ENCODE measurements around the gene PERM1. TPM values are rescaled to one million over a fixed set of nuclear protein-coding genes. Genes with fewer than 3 reads are reported as not detected.

Gene PERM1
- total and polyA plus RNA-seq, 7 donors, result 13.9 to 249 (median 80.3) TPM

DNA sequence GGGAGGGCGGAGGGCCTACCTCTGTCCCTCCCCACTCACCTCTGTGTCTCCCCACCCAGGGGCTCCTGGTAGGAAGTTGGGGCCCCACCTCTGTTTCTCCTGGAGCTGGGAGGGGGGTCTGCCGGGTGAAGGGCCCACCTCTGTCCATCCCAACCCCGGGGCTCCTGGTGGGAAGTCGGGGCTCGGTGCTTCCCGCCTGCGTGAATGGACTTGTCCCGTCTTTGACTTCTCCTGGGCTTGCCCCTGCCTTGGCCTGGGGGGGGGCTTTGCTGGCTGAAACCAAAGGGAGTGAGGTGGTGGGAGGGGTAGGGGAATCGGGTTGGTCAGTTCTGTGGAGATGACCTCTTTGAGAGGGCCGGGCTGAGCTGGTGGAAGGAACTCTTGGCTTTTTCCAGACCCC lies 43.8 kb upstream of the PERM1 start:
- Histone ChIP-seq H3K36me3 (ENCODE audit: insufficient read depth in 1 of 2, low read depth in 1 of 2) (no peaks in the 10 kb centered on the region), H3K4me3 (no peak overlapping the region), H3K27ac (no peak overlapping the region), H3K9me3 (no peaks in the 10 kb centered on the region), H3K27me3 (ENCODE audit: insufficient read depth in 3 of 3, low read length in 2 of 3) (peaks cover 0 to 31% (median 15%) of the 10 kb centered on the region in 3 donors), H3K4me1 (peaks cover 4% of the 10 kb centered on the region)
- DNase-seq (no peak), ATAC-seq (no peak)
- TF ChIP-seq, protein P1, sequence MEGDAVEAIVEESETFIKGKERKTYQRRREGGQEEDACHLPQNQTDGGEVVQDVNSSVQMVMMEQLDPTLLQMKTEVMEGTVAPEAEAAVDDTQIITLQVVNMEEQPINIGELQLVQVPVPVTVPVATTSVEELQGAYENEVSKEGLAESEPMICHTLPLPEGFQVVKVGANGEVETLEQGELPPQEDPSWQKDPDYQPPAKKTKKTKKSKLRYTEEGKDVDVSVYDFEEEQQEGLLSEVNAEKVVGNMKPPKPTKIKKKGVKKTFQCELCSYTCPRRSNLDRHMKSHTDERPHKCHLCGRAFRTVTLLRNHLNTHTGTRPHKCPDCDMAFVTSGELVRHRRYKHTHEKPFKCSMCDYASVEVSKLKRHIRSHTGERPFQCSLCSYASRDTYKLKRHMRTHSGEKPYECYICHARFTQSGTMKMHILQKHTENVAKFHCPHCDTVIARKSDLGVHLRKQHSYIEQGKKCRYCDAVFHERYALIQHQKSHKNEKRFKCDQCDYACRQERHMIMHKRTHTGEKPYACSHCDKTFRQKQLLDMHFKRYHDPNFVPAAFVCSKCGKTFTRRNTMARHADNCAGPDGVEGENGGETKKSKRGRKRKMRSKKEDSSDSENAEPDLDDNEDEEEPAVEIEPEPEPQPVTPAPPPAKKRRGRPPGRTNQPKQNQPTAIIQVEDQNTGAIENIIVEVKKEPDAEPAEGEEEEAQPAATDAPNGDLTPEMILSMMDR (IDR thresholded peaks at IDR 0.05), result no peak
- WGBS, 3 donors, result 79 to 84% (median 81%) methylated on average over 9 to 10 of the region's 10 CpGs
- intact Hi-C loops (cut with DNase I), result no loop called here

DNA sequence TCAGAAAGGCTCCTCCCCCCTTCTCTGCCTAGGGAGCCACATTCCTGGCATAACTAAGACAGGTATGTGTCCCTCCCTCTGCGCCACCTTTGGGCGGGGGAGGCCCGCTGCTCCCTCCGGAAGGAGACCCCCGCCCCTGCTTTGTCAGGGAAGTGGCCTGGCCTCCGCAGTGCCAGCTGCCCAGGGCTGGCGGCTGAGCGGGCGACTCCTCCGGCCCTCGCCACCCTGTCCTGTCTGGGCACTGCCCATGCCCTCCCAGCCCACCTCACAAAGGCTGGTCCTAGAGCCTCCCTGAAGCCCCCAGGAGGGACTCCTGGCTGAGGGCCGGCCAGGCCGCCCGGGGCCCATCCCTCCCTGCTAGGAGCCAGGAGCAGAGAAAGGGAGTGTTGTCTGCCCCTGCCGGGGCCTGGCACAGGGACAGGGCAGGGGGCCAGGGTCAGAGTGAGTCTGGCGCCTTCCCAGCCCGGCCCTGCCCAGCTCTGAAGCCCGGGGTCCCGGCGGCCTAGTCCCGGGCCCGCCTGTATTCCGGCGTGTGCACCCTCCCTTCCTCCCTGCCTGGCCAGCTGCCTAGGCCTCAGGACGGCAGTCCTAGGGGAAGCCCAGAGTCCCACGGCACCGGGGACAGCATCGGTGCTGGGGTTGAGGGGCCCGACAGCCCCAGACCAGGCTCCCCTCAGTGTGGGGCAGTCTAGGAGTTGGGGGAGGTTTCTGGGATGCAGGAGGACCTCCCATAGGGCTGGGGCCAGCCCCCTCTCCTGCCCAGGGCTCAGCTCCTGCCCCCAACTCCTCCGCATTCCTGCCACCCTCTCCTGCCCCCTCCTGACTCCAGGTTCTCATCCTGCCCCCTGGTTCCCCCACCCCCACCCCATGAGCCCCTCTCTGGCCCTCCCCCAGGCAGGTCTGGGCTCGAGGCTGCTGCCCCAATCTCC lies 43.1 kb upstream of the PERM1 start:
- intact Hi-C loops (cut with DNase I), result no loop called here
- no peak overlapping the region for H3K4me3 ChIP-seq
- TF ChIP-seq, protein P1 (IDR thresholded peaks at IDR 0.05), result no peak
- 36 to 46% (median 41%) methylated on average over 16 to 31 of the region's 31 CpGs for WGBS, 3 donors
- no peaks in the 10 kb centered on the region for H3K9me3 ChIP-seq
- peaks cover 0 to 38% (median 15%) of the 10 kb centered on the region in 3 donors for H3K27me3 ChIP-seq (ENCODE audit: insufficient read depth in 3 of 3, low read length in 2 of 3)
- no peak for DNase-seq
- H3K4me1 ChIP-seq, result peaks cover 4% of the 10 kb centered on the region
- no peaks in the 10 kb centered on the region for H3K36me3 ChIP-seq (ENCODE audit: insufficient read depth in 1 of 2, low read depth in 1 of 2)
- ATAC-seq, result no peak
- H3K27ac ChIP-seq, result no peak overlapping the region

DNA sequence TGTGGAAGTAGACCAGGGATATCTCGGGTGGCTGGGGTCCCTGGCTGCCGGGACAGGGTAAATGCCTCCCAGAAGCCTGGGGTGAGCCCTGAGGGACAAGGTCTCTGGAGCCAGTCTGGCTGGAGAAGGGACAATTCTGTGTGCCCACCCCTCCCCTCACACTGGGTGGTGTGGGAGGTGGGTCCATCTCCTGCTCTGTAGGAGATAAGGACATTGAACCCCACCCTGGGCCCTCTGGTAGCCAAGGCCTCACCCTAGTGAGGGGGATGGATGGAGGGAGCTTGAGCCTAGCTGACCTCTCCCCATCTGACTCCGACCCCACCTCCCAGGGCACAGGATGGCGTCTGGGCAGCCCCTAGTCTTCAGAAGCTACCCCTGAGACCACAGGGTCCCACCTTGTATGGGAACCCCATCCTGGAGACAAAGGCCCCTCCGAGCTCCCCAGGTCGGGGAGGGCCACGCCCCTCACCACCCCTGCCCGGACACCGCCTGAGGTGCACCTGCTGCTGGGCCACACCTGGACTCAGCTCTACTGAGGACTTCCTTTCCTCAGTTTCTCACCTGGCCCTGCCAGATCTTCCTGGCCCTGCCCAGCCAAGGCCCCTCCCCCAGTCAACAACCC lies 42.4 kb upstream of the PERM1 start:
- ATAC-seq, result no peak
- 88 to 97% (median 89%) methylated on average over 9 of the region's 9 CpGs for WGBS, 3 donors
- intact Hi-C loops (cut with DNase I), result no loop called here

DNA sequence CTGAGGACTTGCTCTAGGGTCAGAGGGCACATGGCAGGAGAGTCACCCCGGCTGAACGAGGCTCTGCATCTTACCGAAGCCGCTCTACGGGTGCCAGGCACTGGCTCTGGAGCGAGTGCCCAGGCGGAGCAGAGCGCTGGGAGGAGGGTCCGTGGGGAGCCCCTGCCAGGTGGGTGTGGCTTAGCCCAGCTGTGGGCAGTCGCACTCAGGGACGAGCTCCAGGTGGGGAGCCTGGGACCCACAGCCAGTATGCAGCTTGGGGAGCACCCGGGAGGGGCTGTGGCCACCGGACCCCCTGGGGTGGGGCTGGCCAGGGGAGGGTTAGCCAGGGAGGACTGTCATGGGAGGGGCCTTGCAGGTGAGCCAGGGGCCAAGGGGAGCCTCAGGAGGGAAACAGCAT lies 41.8 kb upstream of the PERM1 start:
- WGBS, 3 donors, result 52 to 58% (median 52%) methylated on average over 12 to 13 of the region's 13 CpGs
- no peaks in the 10 kb centered on the region for H3K36me3 ChIP-seq (ENCODE audit: insufficient read depth in 1 of 2, low read depth in 1 of 2)
- H3K4me1 ChIP-seq, result peaks cover 4% of the 10 kb centered on the region
- intact Hi-C loops (cut with DNase I), result no loop called here
- H3K9me3 ChIP-seq, result no peaks in the 10 kb centered on the region
- TF ChIP-seq, protein P1 (IDR thresholded peaks at IDR 0.05), result no peak
- H3K4me3 ChIP-seq, result no peak overlapping the region
- peaks cover 0 to 38% (median 15%) of the 10 kb centered on the region in 3 donors for H3K27me3 ChIP-seq (ENCODE audit: insufficient read depth in 3 of 3, low read length in 2 of 3)
- no peak for ATAC-seq
- no peak overlapping the region for H3K27ac ChIP-seq
- DNase-seq, result no peak

More for the DNA sequence above, 42.4 kb upstream of the PERM1 start:
- H3K4me3 ChIP-seq, result no peak overlapping the region
- peaks cover 4% of the 10 kb centered on the region for H3K4me1 ChIP-seq
- no peak for DNase-seq
- no peaks in the 10 kb centered on the region for H3K9me3 ChIP-seq
- no peak overlapping the region for H3K27ac ChIP-seq
- TF ChIP-seq, protein P1 (IDR thresholded peaks at IDR 0.05), result no peak
- peaks cover 0 to 38% (median 15%) of the 10 kb centered on the region in 3 donors for H3K27me3 ChIP-seq (ENCODE audit: insufficient read depth in 3 of 3, low read length in 2 of 3)
- no peaks in the 10 kb centered on the region for H3K36me3 ChIP-seq (ENCODE audit: insufficient read depth in 1 of 2, low read depth in 1 of 2)
